Small intestine (tissue), 7 donors: ENCODE measurements around the gene NRN1L. TPM values are rescaled to one million over a fixed set of nuclear protein-coding genes. Genes with fewer than 3 reads are reported as not detected.

Experiments
- DNase-seq, 2 donors: peaks; one replicate each; pipeline versions ENCODE4 v3.0.0 to v3.0.0-alpha.2; 2013
- FAIRE-seq: peaks from 2 replicates; lab custom pipeline; 2012; peaks lifted over from hg19 to GRCh38; lab: Jason Lieb, UNC
- H3K27ac ChIP-seq, 3 donors: one replicate each; pipeline ENCODE4 v1.5.1; 2013; ENCODE audit warnings: low read length in 2 of 3, mild to moderate bottlenecking in 2 of 3, control low read depth in 1 of 3, inconsistent platforms in 1 of 3, low read depth in 1 of 3, moderate library complexity in 1 of 3
- H3K27me3 ChIP-seq, 3 donors: one replicate each; pipeline ENCODE4 v1.6.1; 2013; ENCODE audit warnings: low read length in 3 of 3, inconsistent platforms in 1 of 3; ENCODE audit not compliant: control insufficient read depth in 3 of 3, insufficient read depth in 3 of 3
- H3K36me3 ChIP-seq, 3 donors: one replicate each; pipeline ENCODE4 v1.6.1; 2013; ENCODE audit warnings: low read length in 3 of 3, inconsistent platforms in 1 of 3, low read depth in 1 of 3, mild to moderate bottlenecking in 1 of 3, moderate library complexity in 1 of 3; ENCODE audit not compliant: control insufficient read depth in 3 of 3, insufficient read depth in 2 of 3
- H3K4me1 ChIP-seq, 3 donors: one replicate each; pipeline ENCODE4 v1.6.1; 2013; ENCODE audit warnings: low read length in 2 of 3, inconsistent platforms in 1 of 3, low read depth in 1 of 3, mild to moderate bottlenecking in 1 of 3, moderate library complexity in 1 of 3; ENCODE audit not compliant: control insufficient read depth in 3 of 3, insufficient read depth in 2 of 3
- H3K4me3 ChIP-seq, 3 donors: one replicate each; pipeline ENCODE4 v1.5.1; 2013; ENCODE audit warnings: low read length in 3 of 3, control low read depth in 1 of 3, inconsistent platforms in 1 of 3, low read depth in 1 of 3, mild to moderate bottlenecking in 1 of 3, moderate library complexity in 1 of 3
- H3K9me3 ChIP-seq, 2 donors: one replicate each; pipeline ENCODE4 v1.6.1; 2013; ENCODE audit warnings: low read depth in 1 of 2, low read length in 1 of 2; ENCODE audit not compliant: control insufficient read depth in 2 of 2, insufficient read depth in 1 of 2
- WGBS, 3 donors: extraction: QIAGEN DNeasy Blood & Tissue Kit; methylation state at CpG; one replicate each; pipeline ENCODE4 v1.1.7; 2013; 5-methylcytosine and 5-hydroxymethylcytosine counted together
- polyA plus RNA-seq, 4 donors: library from polyadenylated mRNA; stranded (reverse) in 3 of 4; unstranded in 1 of 4; fragments of 200-250 nt in 3 of 4; fragments of 120-200 nt in 1 of 4; gene quantifications; one replicate each; pipeline versions ENCODE4 v1.2.1 to v1.2.3, GENCODE V29; 2013
- donor health status: healthy with polysubstance abuse.
- donor health status: control.
- donor health status: control.
- donor health status: Bipolar disorder and iron deficiency.
- donor health status: healthy.

Gene NRN1L
- polyA plus RNA-seq, 4 donors: 0.69 to 6.0 (median 2.0) TPM

DNA sequence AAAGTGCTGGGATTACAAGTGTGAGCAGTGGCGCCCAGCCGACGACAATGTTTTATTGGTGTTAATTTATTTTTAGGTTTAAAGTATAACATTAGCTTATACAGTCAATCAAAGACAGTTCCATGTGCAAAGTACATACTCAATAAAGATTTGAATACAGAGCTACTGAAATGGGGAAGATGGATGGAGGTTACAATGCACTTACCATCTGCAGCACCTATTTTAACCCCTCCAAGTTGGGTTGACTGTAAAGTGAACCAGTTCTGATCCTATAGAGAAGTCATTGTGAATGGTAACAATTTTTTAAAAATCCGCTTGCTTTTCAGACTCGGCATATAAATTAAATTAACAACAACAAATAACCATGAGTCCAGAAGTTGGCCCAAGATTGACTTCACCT lies 7.7 kb downstream of the NRN1L start:
- Histone ChIP-seq H3K27me3 (no peaks in the 10 kb centered on the region), H3K9me3 (no peaks in the 10 kb centered on the region), H3K36me3 (peaks cover 0 to 6% (median 0%) of the 10 kb centered on the region in 3 donors), H3K4me3 (peak overlapping the region in 1 of 3 donors; percentile 36), H3K27ac (peak overlapping the region in 1 of 3 donors; percentile 55), H3K4me1 (peaks cover 2 to 9% (median 8%) of the 10 kb centered on the region in 3 donors)
- WGBS, 3 donors: 44 to 59% (median 57%) methylated on average over 5 of the region's 5 CpGs
- FAIRE-seq (no peak), DNase-seq (no peak)

DNA sequence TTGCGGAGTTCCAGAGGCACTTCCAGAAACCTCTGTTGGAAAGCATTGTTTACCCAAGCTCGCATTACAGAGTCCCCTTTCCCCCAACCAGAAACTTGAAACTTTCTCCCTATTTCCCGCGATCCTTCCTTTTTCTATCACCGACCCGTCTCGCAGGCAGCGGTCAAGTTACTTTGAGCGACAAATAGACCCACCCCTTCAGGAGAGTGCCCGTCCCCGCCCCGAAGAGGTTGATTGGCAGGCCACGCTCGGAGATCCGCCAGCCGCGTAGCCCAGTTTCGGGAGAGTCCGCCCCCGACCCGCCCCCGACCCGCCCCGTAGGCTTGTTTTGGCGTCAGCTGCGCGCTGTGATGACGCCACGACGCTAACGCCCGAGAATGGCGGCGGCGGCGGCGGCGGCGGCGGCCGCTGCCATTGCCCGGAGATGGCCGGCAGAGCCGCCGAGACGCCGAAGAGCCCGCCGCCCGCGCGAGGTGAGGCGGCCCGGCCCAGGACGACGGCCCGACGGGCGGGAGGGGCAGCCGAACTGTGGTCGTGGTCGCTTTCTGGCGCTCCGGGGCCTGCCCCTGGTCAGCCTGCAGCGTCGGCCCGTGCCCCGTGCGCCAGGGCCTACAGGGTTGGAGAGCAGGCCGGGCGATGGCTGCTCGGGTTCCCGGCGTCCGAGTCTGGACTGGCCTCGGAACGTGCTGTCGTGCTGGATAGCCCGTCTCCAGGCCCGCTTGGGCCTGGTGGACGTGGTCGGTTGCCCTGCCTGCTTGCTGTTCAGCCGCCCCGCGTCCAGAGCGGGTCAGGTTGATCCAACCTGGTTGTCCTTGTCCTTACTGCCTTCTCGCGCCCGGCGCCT lies 8.4 kb downstream of the NRN1L start, which contains the start of gene PSKH1:
Gene PSKH1, plus strand, starts transcription at position 356 of the 844 bp plus-strand sequence. CDS start 15,496 bp downstream, outside the sequence.
- Histone ChIP-seq H3K36me3 (peaks cover 0 to 12% (median 0%) of the 10 kb centered on the region in 3 donors), H3K4me1 (peaks cover 4 to 9% (median 9%) of the 10 kb centered on the region in 3 donors), H3K4me3 (peak within 1 kb of the TSS; percentile 81 to 94 (median 86)), H3K27me3 (no peaks in the 10 kb centered on the region), H3K27ac (peak within 1 kb of the TSS; percentile 95 to 99 (median 96)), H3K9me3 (no peaks in the 10 kb centered on the region)
- DNase-seq (peak; percentile 96 to 98), FAIRE-seq (no peak)
- 0 to 1% (median 0%) methylated on average over 59 to 90 of the region's 90 CpGs for WGBS, 3 donors

DNA sequence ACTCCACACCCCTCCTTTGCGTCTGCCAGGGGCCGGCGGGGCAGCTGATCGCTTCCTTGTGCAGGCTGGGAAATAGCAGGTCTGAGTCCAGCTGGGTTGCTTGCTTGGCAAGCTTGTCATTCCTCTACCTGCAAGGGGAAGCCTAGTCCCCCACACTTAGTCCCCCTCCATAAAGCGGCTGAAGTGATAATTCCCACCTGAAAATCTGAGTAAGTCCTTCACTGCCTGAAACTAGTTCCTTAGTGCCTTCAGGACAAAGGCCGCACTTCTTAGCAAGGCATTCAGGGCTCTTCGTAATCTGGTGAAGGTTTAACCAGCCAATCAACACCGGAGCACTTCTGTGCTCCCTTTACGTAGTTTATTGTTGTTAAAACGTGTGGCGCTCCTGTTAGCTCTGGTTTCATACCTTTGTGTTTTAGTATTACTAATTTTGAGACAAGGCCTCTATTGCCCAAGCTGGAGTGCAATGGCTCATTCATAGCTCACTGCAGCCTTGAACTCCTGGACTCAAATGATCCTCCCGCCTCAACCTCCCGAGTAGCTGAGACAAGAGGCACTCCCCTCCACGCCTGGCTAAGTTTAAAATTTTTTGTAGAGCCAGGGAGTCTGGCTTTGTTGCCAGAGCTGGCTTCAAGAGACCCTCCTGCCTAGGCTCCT lies 9.2 kb downstream of the NRN1L start:
- FAIRE-seq: no peak

DNA sequence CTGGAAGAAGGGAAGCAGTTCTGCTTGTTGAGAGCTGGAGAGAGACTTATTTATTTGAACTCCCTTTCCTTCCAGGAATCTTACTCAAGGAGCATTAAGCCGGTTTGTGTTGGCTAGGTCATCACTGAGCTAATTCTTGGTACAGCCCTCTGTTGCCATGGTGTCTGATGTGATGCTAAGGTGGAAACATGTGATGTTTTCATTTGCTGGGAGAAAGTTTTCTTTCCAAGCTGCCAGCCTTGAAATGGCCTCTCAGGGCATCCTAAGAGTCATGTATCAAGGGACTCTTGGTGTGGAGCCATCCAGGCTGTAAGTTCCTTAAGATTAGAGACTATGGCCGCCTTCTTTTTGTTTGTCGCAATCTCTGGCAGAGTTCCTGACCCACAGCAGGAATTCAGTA lies 12.5 kb downstream of the NRN1L start:
- FAIRE-seq: no peak
- 74 to 86% (median 76%) methylated on average over 3 of the region's 3 CpGs for WGBS, 3 donors
- Histone ChIP-seq H3K4me3 (no peak overlapping the region), H3K9me3 (no peaks in the 10 kb centered on the region), H3K4me1 (peaks cover 4 to 9% (median 9%) of the 10 kb centered on the region in 3 donors), H3K36me3 (peaks cover 0 to 24% (median 0%) of the 10 kb centered on the region in 3 donors), H3K27me3 (no peaks in the 10 kb centered on the region), H3K27ac (no peak overlapping the region)
- no peak for DNase-seq

More for the DNA sequence above, 9.2 kb downstream of the NRN1L start:
- Histone ChIP-seq H3K9me3 (no peaks in the 10 kb centered on the region), H3K4me3 (peak overlapping the region; percentile 81 to 94 (median 86)), H3K27me3 (no peaks in the 10 kb centered on the region), H3K36me3 (peaks cover 0 to 10% (median 0%) of the 10 kb centered on the region in 3 donors), H3K4me1 (peaks cover 4 to 9% (median 9%) of the 10 kb centered on the region in 3 donors), H3K27ac (peak overlapping the region; percentile 95 to 99 (median 96))
- 7 to 18% (median 11%) methylated on average over 14 of the region's 14 CpGs for WGBS, 3 donors
- DNase-seq: peak; percentile 76 to 79

DNA sequence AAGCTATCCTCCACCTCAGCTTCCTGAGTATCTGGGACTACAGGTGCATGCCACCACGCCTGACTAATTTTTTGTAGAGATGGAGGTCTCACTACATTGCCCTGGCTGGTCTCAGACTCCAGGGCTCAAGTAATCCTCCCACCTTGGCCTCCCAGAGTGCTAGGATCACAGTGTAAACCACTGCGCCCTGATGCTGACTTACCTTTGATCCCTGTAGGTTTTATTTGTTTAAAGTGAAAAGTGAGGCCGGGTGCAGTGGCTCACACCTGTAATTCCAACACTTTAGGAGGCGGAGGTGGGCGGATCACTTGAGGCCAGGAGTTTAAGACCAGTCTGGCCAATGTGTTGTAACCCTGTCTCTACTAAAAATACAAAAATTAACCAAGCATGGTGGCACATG lies 17.0 kb downstream of the NRN1L start:
- Histone ChIP-seq H3K27ac (no peak overlapping the region), H3K36me3 (peaks cover 0 to 41% (median 0%) of the 10 kb centered on the region in 3 donors), H3K9me3 (no peaks in the 10 kb centered on the region), H3K4me1 (peaks cover 0 to 5% (median 4%) of the 10 kb centered on the region in 3 donors), H3K4me3 (no peak overlapping the region), H3K27me3 (no peaks in the 10 kb centered on the region)
- FAIRE-seq: no peak
- WGBS, 3 donors: 48 to 81% (median 66%) methylated on average over 5 of the region's 5 CpGs
- peak in 1 of 2 donors; percentile 30 for DNase-seq

DNA sequence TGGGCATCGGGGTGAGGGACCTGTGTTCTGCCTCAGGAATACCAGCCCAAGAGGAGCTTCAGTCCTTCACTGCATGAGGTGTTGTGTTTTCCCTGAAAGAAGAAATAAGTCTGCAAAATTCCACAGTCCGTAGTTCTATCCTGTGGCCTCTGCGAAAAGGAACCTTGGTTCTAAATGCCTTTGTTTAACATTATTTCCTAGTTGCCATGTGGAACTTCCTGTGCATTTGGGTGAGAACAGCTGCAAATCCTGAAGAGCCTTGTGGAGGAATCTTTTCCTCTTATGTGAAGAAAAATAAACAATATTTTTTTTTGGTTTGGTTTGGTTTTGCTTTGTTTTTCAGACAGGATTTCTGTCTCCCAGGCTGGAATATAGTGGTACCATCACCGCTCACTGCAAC lies 18.1 kb downstream of the NRN1L start:
- Histone ChIP-seq H3K36me3 (peaks cover 0 to 36% (median 0%) of the 10 kb centered on the region in 3 donors), H3K9me3 (no peaks in the 10 kb centered on the region), H3K27ac (no peak overlapping the region), H3K4me3 (no peak overlapping the region), H3K27me3 (no peaks in the 10 kb centered on the region), H3K4me1 (no peaks in the 10 kb centered on the region)
- DNase-seq (no peak), FAIRE-seq (no peak)
- 68 to 94% (median 91%) methylated on average over 4 of the region's 4 CpGs for WGBS, 3 donors

DNA sequence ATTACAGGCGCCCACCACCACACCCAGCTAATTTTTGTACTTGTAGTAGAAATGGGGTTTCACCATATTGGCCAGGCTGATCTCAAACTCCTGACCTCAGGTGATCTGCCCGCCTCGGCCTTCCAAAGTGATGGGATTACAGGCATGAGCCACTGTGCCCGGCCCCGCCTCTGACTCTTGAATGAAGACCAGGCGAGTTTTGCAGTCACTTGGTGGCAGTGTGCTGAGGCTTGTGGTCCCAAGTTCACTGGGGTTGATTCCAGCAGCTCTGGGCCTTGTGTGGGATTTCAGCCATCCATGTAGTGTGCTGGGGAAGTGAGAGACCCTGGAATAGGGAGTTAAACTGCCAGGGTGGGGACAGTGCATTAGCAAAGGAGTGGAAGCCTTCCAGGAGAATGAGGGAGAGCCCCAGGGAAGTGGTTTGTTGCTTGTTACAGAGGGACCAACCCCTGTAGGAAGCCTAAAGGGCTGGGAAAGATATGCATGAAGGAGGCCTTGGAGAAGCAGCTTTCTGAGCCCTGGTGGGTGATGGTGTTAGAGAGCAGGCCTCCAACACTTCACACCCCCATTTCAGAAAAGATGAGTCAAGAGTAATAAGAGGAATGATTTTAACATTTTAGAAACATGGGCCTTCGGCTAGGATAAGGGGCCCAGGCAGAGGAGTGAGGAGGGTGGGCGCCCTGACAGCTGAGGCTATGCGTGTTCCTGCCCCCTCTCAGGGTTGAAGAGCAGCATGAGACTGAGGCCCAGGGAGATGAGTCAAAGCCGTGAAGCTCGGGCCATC lies 22.9 kb downstream of the NRN1L start:
- Histone ChIP-seq H3K4me3 (no peak overlapping the region), H3K36me3 (peaks cover 3 to 54% (median 7%) of the 10 kb centered on the region in 3 donors), H3K27ac (no peak overlapping the region), H3K27me3 (no peaks in the 10 kb centered on the region), H3K9me3 (no peaks in the 10 kb centered on the region), H3K4me1 (no peaks in the 10 kb centered on the region)
- WGBS, 3 donors: 89 to 91% (median 90%) methylated on average over 11 of the region's 11 CpGs
- FAIRE-seq (no peak), DNase-seq (no peak)
